Left ventricle myocardium inferior (tissue), 1 donor: ENCODE measurements around the gene GNAQ. TPM values are rescaled to one million over a fixed set of nuclear protein-coding genes. Genes with fewer than 3 reads are reported as not detected.

Source experiments
- DNase-seq: peaks from one replicate; pipeline ENCODE4 v3.0.0-alpha.2; 2020
- H3K27ac ChIP-seq: fragments of 200-600 bp; replicated peaks from 2 replicates; pipeline ENCODE4 v1.8.0; 2021
- H3K27me3 ChIP-seq: fragments of 200-600 bp; 2 replicates; pipeline ENCODE4 v1.8.0; 2021; ENCODE audit warnings: low read depth
- H3K36me3 ChIP-seq: fragments of 200-600 bp; 2 replicates; pipeline ENCODE4 v1.8.0; 2021
- H3K4me1 ChIP-seq: fragments of 200-600 bp; 2 replicates; pipeline ENCODE4 v1.8.0; 2021
- H3K4me3 ChIP-seq: fragments of 200-600 bp; 2 replicates; pipeline ENCODE4 v1.8.0; 2021; ENCODE audit warnings: mild to moderate bottlenecking, moderate library complexity
- H3K9me3 ChIP-seq: fragments of 200-600 bp; replicated peaks from 2 replicates; pipeline ENCODE4 v1.8.0; 2021
- intact Hi-C: fragments of 100-400 bp; cut with micrococcal nuclease; formaldehyde crosslinking; loops from one replicate; pipeline ENCODE4 v1.11.0; 2022
- total RNA-seq: library from RNA; stranded (reverse); fragmentation: NEBNext Ultra II Directional; extraction: Animal tissue kit (Norgen Biotek cat#: 25700); gene quantifications from one replicate; pipeline ENCODE4 v1.2.1, GENCODE V29; 2021
- TF ChIP-seq, protein P1 (sequence below): fragments of 200-600 bp; IDR thresholded peaks from 2 replicates; pipeline ENCODE4 v1.8.0; 2021; ENCODE audit warnings: antibody characterized with exemption, mild to moderate bottlenecking, borderline replicate concordance
- donor health status: DM: no; HTN: yes; CAD: no; lungs with severe emphysema.

GNAQ gene
- total RNA-seq, 1 donor from 2014 or later: 15.2 TPM

DNA sequence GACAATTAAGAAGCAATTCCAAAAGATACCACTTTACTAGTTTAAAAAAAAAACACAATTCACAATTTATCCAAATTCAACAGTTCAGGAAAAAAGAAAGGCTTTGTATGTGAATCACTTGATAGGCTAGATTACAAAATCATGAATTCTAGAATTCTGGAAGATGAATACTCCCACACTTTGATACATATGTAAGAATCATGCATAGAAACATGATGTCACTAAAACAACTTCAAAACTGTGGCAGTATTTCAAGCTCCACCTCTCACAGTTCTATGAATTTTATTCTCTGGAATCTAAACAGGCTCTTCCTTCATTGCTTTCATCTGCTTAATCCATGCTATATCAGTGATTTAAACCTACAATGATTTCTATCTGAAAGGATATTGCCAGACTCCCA is 51.0 kb downstream of the GNAQ start:
- H3K4me3 ChIP-seq: no peak overlapping the region
- intact Hi-C loops: no loop called here
- H3K27me3 ChIP-seq: no peaks in the 10 kb centered on the region
- TF ChIP-seq, protein P1, sequence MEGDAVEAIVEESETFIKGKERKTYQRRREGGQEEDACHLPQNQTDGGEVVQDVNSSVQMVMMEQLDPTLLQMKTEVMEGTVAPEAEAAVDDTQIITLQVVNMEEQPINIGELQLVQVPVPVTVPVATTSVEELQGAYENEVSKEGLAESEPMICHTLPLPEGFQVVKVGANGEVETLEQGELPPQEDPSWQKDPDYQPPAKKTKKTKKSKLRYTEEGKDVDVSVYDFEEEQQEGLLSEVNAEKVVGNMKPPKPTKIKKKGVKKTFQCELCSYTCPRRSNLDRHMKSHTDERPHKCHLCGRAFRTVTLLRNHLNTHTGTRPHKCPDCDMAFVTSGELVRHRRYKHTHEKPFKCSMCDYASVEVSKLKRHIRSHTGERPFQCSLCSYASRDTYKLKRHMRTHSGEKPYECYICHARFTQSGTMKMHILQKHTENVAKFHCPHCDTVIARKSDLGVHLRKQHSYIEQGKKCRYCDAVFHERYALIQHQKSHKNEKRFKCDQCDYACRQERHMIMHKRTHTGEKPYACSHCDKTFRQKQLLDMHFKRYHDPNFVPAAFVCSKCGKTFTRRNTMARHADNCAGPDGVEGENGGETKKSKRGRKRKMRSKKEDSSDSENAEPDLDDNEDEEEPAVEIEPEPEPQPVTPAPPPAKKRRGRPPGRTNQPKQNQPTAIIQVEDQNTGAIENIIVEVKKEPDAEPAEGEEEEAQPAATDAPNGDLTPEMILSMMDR: no peak
- no peak for DNase-seq
- H3K27ac ChIP-seq: peak overlapping the region; percentile 42
- no peaks in the 10 kb centered on the region for H3K9me3 ChIP-seq
- H3K4me1 ChIP-seq: peaks cover 61% of the 10 kb centered on the region
- H3K36me3 ChIP-seq: peaks cover 8% of the 10 kb centered on the region

DNA sequence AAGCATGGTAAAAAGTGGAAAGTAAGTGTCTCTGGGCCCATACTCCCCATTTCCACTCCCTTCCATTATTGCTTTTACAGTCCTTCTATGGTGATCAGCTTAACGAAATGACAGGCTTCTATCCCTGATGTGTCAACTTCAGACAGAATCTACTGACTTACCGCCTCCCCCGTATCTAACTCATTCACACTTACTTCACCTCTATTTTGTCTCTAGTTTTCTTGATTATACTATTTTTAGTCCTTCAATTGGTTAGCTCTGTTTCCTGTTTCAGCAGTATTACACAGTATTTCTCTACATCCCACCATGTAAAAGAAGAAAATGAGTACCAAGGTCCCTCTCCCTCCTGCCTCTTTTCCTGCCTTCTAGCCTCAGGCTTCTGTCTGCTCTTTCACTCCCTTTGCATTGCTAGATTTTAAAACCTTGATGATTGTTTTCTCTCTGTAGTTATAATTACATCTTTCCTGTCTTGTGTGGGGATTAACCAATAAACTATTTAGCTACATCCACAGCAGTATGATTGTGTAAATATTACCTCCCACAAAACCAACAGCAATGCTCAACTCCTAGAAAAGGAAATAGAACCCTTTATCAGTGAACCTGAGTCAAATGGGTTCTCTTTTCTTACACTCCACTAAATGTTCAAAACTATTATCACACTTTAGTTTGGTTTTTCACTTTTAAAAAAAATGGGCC is 53.4 kb downstream of the GNAQ start:
- Histone ChIP-seq H3K9me3 (no peaks in the 10 kb centered on the region), H3K27ac (peak overlapping the region; percentile 80), H3K36me3 (peaks cover 8% of the 10 kb centered on the region), H3K4me3 (no peak overlapping the region), H3K4me1 (peaks cover 55% of the 10 kb centered on the region), H3K27me3 (no peaks in the 10 kb centered on the region)
- TF ChIP-seq, protein P1: no peak
- no peak for DNase-seq
- intact Hi-C loops: loop anchor here (10.0 kb wide), 1 partner anchor 57 kb away; the partner anchor contains the start of gene GNAQ

DNA sequence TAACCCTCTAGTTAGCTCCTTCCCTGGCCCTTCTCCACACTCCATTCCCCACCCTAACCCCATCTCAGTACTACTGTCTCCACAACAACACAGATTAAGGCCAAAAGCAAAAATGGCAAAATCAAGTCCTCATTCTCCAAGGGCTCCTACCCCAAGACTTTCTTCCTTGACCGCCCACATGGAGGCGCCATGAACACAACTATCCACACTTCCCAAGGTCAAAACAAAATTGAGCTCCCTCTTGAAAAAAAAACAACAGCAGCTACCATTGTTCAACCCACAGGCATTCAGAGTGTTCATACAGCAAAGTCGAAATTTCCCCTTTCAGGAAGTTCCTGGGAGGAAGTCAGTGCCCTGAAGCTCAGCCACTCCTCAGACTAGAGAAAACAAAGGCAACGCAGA is 54.4 kb downstream of the GNAQ start:
- H3K36me3 ChIP-seq: peaks cover 8% of the 10 kb centered on the region
- H3K27me3 ChIP-seq: no peaks in the 10 kb centered on the region
- H3K4me3 ChIP-seq: peak overlapping the region; percentile 26
- H3K9me3 ChIP-seq: no peaks in the 10 kb centered on the region
- TF ChIP-seq, protein P1: peak; percentile 65
- H3K27ac ChIP-seq: peak overlapping the region; percentile 80
- intact Hi-C loops: loop anchor here (10.0 kb wide), 1 partner anchor 58 kb away; the partner anchor contains the start of gene GNAQ
- peak; percentile 62 for DNase-seq
- peaks cover 51% of the 10 kb centered on the region for H3K4me1 ChIP-seq

DNA sequence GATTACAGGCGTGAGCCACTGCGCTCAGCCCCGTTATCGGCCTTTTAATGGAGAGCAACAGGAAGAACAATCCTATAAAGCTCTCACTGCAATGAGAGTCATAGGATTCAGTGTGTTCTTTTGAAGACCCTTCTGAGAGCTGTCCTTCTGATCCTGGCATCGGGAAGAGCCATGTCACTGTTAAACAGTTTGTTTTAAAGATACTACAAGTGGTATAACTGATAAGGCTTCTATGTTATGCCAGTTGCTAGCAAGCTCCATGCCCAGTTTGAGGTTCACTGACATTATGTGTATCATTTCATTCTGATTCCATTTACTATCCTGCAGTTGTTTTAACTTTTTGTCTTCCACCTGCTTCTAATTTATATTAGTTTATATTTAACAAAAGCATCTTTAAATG is 55.8 kb downstream of the GNAQ start:
- intact Hi-C loops: loop anchor here (10.0 kb wide), 1 partner anchor 59 kb away; the partner anchor contains the start of gene GNAQ
- Histone ChIP-seq H3K27ac (no peak overlapping the region), H3K4me1 (peaks cover 37% of the 10 kb centered on the region)

DNA sequence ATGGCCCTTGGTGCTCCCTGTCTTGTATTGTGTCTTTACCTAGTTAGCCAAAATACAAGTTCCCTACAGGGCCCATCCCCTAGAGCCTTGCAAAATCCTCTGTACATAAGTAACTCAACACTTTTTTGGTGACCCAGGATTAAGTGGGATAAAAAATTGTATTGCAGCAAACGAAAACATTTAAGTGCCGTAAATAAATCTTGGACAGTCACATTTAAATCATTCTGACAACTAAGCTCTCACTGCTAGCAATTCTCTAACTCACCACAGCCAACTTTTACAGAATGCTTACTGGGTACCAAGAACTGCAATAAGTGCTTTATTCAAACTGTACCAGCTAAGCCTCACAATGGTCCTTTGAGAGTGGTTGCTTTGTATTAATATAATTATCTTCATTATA is 56.6 kb downstream of the GNAQ start:
- TF ChIP-seq, protein P1: no peak

More for the DNA sequence above, 55.8 kb downstream of the GNAQ start:
- Histone ChIP-seq H3K4me3 (no peak overlapping the region), H3K9me3 (no peaks in the 10 kb centered on the region), H3K36me3 (peaks cover 8% of the 10 kb centered on the region), H3K27me3 (no peaks in the 10 kb centered on the region)
- TF ChIP-seq, protein P1: no peak
- DNase-seq: no peak

More for the DNA sequence above, 56.6 kb downstream of the GNAQ start:
- DNase-seq: no peak
- Histone ChIP-seq H3K27ac (no peak overlapping the region), H3K4me3 (no peak overlapping the region), H3K36me3 (peaks cover 8% of the 10 kb centered on the region), H3K27me3 (no peaks in the 10 kb centered on the region), H3K4me1 (peaks cover 29% of the 10 kb centered on the region), H3K9me3 (no peaks in the 10 kb centered on the region)
- intact Hi-C loops: loop anchor here (10.0 kb wide), 1 partner anchor 60 kb away; the partner anchor contains the start of gene GNAQ
